GM15510 (cell line): Measurements from ENCODE around the gene SPOCK3.

ENCODE experiments used
- POLR2A ChIP-seq: IDR thresholded peaks from 3 replicates; pipeline ENCODE4 v1.6.1; 2011; ENCODE audit warnings: borderline replicate concordance; ENCODE audit not compliant: insufficient read length; ENCODE audit errors: extremely low read depth

SPOCK3 gene

DNA sequence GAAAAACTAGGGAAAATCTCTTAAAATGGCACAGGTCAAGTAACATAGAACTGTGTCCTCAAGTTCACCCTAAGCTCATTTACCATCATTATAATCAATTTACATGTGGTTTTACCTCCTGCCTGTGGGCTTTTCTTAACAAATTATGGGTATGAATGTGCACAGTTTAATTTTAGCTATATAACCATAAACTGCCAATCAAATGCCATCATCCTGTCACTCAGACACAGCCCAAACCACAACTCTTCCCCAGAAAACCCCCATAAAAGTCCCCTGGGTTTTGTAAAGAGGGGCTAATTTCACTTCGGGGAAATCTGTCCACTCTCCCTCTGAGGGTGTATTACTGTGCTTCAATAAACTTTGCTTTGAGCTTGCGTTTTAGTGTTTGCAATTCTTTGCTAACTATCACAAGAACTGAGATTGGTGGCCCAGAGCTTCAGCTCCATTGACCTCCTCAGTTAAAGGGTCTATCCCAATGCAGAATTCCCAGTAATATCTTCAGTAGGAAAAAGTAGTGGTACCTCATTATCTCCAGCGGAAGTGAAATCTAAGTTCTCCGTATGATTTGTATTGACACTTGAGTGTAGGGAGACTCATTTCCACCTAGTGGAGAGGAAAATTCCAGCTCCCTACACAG is 394.6 kb downstream of the SPOCK3 start:
- TF ChIP-seq POLR2A, result no peak

DNA sequence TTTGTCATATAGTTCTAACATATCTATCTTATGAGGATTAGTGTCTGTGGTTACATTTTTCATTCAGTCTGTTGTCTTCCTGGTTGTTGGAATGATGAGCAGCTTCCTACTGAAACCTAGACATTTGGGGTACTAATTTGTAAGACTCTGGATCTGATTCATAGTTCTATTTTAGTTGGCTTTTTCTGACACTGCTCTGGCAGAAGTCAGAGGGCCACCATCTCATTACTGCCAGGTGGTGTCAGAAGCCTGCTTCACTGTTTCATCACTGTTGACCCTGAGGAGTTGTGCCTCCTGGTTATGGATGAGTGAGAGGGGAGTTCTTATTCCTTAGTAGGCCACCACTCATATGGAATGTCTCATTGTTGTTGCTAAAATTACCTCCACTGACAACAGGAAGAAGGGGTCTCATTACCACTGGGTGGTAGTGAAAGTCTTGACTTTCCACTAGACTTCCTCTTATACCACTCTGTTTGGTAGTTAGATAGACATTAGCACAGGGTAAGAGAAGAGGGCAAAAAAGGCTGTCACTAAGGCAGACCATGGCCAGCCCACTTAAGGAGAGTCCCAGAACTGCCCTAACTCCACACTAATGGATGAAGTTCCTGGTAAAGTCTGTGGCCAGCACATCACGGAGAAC is 395.2 kb downstream of the SPOCK3 start:
- TF ChIP-seq POLR2A, result no peak

GRCh38 chr4:166836865-166837264 is 397.4 kb downstream of the SPOCK3 start:
- TF ChIP-seq POLR2A, result no peak

- TF ChIP-seq POLR2A, result no peak
Observed at GRCh38 chr4:166827629-166828028, 406.7 kb downstream of the SPOCK3 start.

DNA sequence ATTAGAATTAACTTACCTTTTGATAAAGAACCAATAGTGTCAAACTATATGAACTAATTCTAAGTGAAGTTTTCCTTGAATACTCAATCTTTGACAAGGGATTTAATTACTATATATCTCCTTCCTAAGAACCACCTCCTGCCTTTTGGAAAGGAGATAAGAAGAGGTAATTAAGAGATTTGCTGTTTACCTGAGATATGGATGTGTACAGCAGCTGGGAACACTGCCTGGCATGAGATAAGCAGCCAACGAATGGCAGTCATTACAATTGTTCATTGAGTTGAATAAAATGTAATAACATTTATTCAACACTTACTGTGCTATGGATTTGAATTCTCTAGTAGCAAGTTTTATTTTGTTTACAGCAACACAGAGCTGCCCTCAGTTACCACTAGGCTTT is 407.1 kb downstream of the SPOCK3 start:
- TF ChIP-seq POLR2A, result no peak

GRCh38 chr4:166823848-166824247 is 410.4 kb downstream of the SPOCK3 start:
- TF ChIP-seq POLR2A, result no peak

GRCh38 chr4:166823126-166823525 is 411.2 kb downstream of the SPOCK3 start:
- no peak for TF ChIP-seq POLR2A

GRCh38 chr4:166822386-166822785 is 411.9 kb downstream of the SPOCK3 start:
- TF ChIP-seq POLR2A, result no peak

DNA sequence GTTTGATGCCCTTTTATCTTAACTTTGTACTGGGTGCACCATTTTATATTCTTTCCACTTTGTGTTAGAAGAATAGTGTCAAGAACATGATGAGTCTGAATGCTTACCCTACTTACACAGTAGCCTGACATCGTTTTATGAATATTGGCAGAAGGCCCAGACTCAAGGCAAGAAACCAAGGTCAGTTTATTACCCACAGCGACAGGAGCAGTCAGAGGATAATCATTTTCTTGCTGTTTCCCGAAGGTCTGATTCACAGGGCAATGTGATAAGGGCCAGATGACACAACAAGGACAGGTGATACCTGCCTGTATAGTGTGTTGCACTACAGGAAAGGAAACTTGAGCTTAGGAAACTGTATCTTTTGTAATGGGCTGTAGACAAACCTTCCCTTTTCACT is 417.4 kb downstream of the SPOCK3 start:
- TF ChIP-seq POLR2A, result no peak

GRCh38 chr4:166808380-166808779 is 425.9 kb downstream of the SPOCK3 start:
- no peak for TF ChIP-seq POLR2A

DNA sequence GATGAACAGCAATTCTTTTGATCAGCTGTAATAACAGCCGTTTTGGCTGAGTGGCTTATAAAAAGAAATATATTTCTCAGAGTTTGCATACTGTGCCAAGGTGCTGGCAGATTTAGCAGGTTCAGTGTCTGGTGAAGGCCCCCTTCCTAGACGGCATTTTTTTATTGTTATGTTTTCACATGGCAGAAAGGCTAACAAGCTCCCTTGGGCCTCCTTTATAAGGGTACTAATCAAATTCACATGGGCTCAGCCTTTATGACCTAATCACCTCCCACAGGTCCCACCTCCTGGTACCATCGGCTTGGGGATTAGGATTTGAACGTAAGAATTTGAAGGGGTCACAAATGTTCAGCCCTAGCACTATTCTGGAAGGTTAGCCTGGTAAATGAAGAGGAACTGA is 431.9 kb downstream of the SPOCK3 start:
- no peak for TF ChIP-seq POLR2A

GRCh38 chr4:166798126-166798525 is 436.2 kb downstream of the SPOCK3 start:
- no peak for TF ChIP-seq POLR2A

- no peak for TF ChIP-seq POLR2A
Observed at GRCh38 chr4:166777760-166778159, 456.5 kb downstream of the SPOCK3 start.

- TF ChIP-seq POLR2A, result no peak
Observed at GRCh38 chr4:166763018-166763417, 471.3 kb downstream of the SPOCK3 start.

DNA sequence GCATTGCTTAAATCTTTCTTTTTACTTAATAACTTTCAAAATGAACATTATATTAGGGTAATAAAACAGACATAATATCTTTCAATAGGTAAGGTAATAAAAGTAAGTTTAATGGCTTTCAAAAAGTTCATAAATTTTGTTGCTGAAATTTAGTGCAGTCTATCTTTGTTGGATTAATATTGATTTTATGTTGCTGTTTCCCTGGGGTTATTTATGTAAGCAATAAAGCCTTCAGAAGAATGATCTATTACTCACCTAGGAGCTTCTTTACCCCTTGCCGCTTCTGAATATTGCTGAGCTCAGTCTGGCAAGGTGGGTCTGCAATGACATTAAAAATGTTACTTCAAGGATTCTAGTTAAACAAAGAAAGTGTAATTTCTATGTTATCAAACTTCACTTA is 492.6 kb downstream of the SPOCK3 start:
- TF ChIP-seq POLR2A, result no peak

DNA sequence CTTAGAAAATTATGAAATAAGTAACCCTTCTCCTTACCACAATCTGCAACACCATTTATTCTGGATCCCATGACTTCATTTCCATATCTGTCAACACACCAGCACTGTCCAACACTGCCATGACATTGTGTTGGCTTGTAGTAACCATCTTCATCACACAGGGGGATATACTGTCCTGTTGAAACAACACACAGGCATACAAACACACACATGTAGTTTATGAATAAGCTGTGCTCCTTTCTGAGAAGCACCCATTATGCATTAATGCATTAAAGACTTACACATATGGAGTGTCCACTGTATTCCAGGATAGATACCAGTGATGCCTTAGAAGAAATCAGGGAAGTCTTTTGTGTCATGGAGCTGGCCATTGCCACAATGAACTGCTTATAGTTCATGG is 496.9 kb downstream of the SPOCK3 start:
- TF ChIP-seq POLR2A, result no peak
